ENCODE data around the gene PIKFYVE. TPM values are rescaled to one million over a fixed set of nuclear protein-coding genes. Genes with fewer than 3 reads are reported as not detected.

The PIKFYVE gene
- total RNA-seq: 53.1 TPM

GRCh38 chr2:208265801-208266552 is at the start of gene PIKFYVE:
Gene PIKFYVE, plus strand, starts transcription at chr2:208266255. Its CDS starts 5,265 bp downstream, at chr2:208271520.

GRCh38 chr2:208254871-208255556 is 11.0 kb upstream of the PIKFYVE start, which contains the start of gene IDH1:
Gene IDH1, minus strand, starts transcription at chr2:208255071. Its CDS starts 3,520 bp downstream, at chr2:208251551.

GRCh38 chr2:208406474-208407451 is 140.7 kb downstream of the PIKFYVE start, which contains the start of gene PTH2R:
Gene PTH2R, plus strand, starts transcription at chr2:208406792. Its CDS starts 252 bp downstream, at chr2:208407044.

Other genes with a start within 250 kb of the PIKFYVE start
- gene PLEKHM3, start 240.7 kb upstream of the PIKFYVE start, total RNA-seq: 42.9 TPM
- gene CRYGD, start 141.7 kb upstream of the PIKFYVE start, total RNA-seq: 3.7 TPM
- gene CRYGC, start 136.4 kb upstream of the PIKFYVE start, total RNA-seq: not detected
- gene CRYGB, start 120.1 kb upstream of the PIKFYVE start, total RNA-seq: not detected
- not detected for gene CRYGA, start 102.7 kb upstream of the PIKFYVE start, total RNA-seq
- 38.1 TPM for gene C2orf80, start 76.2 kb upstream of the PIKFYVE start, total RNA-seq
- gene IDH1, start 11.2 kb upstream of the PIKFYVE start, total RNA-seq: 206 TPM
- gene PTH2R, start 140.5 kb downstream of the PIKFYVE start, total RNA-seq: 3.9 TPM